Stomach (tissue), 4 donors: Measurements from ENCODE around the gene FGFRL1.

Experiments used
- CTCF ChIP-seq, 7 experiments: fragments of 450-650 bp in 4 of 7; fragments of 200-600 bp in 3 of 7; sonication (generic) in 3 of 7; IDR thresholded peaks; one replicate each; pipeline ENCODE4 v1.5.1; 2016 to 2019; ENCODE audit warnings: antibody characterized with exemption in 7 of 7, control low read depth in 2 of 7, mild to moderate bottlenecking in 1 of 7
- POLR2AphosphoS5 ChIP-seq, 3 donors: sonication (generic); formaldehyde crosslinking; IDR thresholded peaks; one replicate each; pipeline ENCODE4 v1.6.1; 2016; ENCODE audit warnings: antibody characterized with exemption in 3 of 3

- no peak for TF ChIP-seq CTCF (IDR thresholded peaks at IDR 0.05)
- no peak for TF ChIP-seq POLR2AphosphoS5 (IDR thresholded peaks at IDR 0.05)
Observed at GRCh38 chr4:1031956-1032795, 20.8 kb downstream of the FGFRL1 start.
